ENCODE data around the gene PTPRT. TPM values are rescaled to one million over a fixed set of nuclear protein-coding genes. Genes with fewer than 3 reads are reported as not detected.

Gene PTPRT
- total RNA-seq, 1 experiment from 2014 or later, result 44.5 TPM

DNA sequence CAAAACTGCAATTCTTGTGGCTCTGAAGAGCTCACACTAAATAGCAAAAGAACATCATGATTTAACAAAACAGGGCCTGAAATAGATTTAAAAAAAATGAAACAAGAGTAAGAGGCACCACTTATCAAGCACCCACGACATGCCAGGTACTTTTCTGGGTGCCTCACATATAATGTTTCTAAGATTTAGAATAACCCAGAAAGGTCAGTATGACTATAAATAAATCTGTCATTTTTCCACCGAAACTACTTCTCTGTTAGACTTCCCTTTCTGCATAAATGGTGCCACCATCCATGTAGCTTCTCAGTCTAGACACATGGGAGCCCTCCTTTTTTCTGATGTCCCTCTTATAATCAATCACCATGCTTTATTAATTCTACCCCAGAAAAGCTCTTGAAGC, 919.2 kb downstream of the PTPRT start:
- no peaks in the 10 kb centered on the region for H3K9me3 ChIP-seq (ENCODE audit: low read length)
- H3K79me2 ChIP-seq (ENCODE audit: low read length), result no peaks in the 10 kb centered on the region
- H3K9me2 ChIP-seq (replicated peaks; ENCODE audit: insufficient read depth, low read length), result no peaks in the 10 kb centered on the region
- no peaks in the 10 kb centered on the region for H3K36me3 ChIP-seq (ENCODE audit: insufficient read depth, low read length)
- no peak overlapping the region for H3K4me2 ChIP-seq (ENCODE audit: low read depth, low read length, poor library complexity, severe bottlenecking)
- no peaks in the 10 kb centered on the region; the same call in none of the 2 replicates for H3K4me1 ChIP-seq (ENCODE audit: low read length)
- H4K20me1 ChIP-seq (ENCODE audit: insufficient read depth, low read depth, low read length), result no peaks in the 10 kb centered on the region
- peak; percentile 46 for DNase-seq
- H2AFZ ChIP-seq (ENCODE audit: low read length), result no peak overlapping the region
- H3K4me3 ChIP-seq (ENCODE audit: low read length), result no peak overlapping the region
- no peak overlapping the region for H3K9ac ChIP-seq (ENCODE audit: low read length)
- H3K27me3 ChIP-seq (ENCODE audit: low read length), result no peaks in the 10 kb centered on the region
- no peak overlapping the region for H3K27ac ChIP-seq (ENCODE audit: low read length)

DNA sequence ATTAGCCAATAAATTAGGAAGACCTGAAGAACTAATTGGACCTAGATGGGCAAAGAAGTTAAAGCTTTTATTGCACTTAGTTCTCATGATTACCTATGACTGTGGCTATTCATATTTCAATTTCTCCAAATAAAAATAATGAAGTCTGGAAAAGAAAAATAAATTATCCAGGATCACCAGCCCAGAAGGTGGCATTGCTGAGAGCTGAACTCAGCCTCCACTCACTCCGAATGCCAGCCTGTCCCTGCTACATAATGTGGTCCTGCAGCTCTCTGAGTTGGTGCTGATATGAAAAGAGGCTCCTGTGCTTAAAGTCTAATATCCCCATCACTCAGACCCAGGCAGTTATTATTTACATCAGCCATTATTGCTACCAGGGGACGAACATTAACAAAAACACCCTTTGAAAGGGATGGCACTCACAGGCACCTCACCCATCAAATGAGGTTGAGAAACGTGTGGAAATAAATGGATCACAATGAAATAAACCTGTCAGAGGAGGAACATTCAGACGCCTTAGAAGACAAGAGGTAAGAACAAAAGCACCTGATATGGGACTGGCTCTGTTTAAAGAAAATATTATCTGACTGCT, 921.8 kb downstream of the PTPRT start:
- no peaks in the 10 kb centered on the region for H3K79me2 ChIP-seq (ENCODE audit: low read length)
- no peaks in the 10 kb centered on the region for H3K9me2 ChIP-seq (replicated peaks; ENCODE audit: insufficient read depth, low read length)
- no peaks in the 10 kb centered on the region for H4K20me1 ChIP-seq (ENCODE audit: insufficient read depth, low read depth, low read length)
- H3K36me3 ChIP-seq (ENCODE audit: insufficient read depth, low read length), result no peaks in the 10 kb centered on the region
- no peaks in the 10 kb centered on the region for H3K9me3 ChIP-seq (ENCODE audit: low read length)
- H3K4me3 ChIP-seq (ENCODE audit: low read length), result no peak overlapping the region
- DNase-seq, result no peak
- H3K4me1 ChIP-seq (ENCODE audit: low read length), result no peaks in the 10 kb centered on the region; the same call in none of the 2 replicates
- no peak overlapping the region for H3K27ac ChIP-seq (ENCODE audit: low read length)
- no peaks in the 10 kb centered on the region for H3K27me3 ChIP-seq (ENCODE audit: low read length)
- no peak overlapping the region for H3K4me2 ChIP-seq (ENCODE audit: low read depth, low read length, poor library complexity, severe bottlenecking)
- no peak overlapping the region for H3K9ac ChIP-seq (ENCODE audit: low read length)
- H2AFZ ChIP-seq (ENCODE audit: low read length), result no peak overlapping the region

DNA sequence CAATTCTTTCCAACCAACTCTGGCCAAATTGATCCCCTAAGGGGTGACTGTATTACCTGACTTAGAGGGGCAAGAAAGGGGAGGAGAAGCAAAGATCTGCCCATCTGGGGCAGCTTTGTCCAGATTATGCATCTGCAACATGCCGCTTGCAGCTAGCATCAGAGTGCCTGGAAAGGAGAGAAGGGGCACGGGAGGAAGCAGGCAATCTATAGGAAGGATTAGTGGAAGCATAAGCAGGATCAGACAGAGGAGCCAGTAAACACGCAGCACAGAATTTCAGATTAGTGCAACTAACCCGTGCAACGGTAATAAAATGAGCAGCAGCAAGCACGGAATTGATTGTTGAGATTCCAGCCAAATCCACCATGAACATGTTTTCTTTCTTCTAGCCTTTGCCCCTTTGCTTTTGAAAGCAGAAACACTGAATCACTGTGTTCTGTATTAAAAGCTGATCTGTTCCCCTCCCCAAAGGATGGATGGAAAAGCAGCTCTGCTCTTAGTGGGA, 927.9 kb downstream of the PTPRT start:
- H3K9me2 ChIP-seq (replicated peaks; ENCODE audit: insufficient read depth, low read length), result no peaks in the 10 kb centered on the region
- H3K4me1 ChIP-seq (ENCODE audit: low read length), result no peaks in the 10 kb centered on the region
- no peaks in the 10 kb centered on the region for H3K36me3 ChIP-seq (ENCODE audit: insufficient read depth, low read length)
- DNase-seq, result no peak
- H2AFZ ChIP-seq (ENCODE audit: low read length), result no peak overlapping the region
- H4K20me1 ChIP-seq (ENCODE audit: insufficient read depth, low read depth, low read length), result no peaks in the 10 kb centered on the region
- no peak overlapping the region for H3K9ac ChIP-seq (ENCODE audit: low read length)
- H3K27ac ChIP-seq (ENCODE audit: low read length), result no peak overlapping the region
- no peaks in the 10 kb centered on the region for H3K9me3 ChIP-seq (ENCODE audit: low read length)
- H3K27me3 ChIP-seq (ENCODE audit: low read length), result no peaks in the 10 kb centered on the region
- no peak overlapping the region for H3K4me3 ChIP-seq (ENCODE audit: low read length)
- no peak overlapping the region for H3K4me2 ChIP-seq (ENCODE audit: low read depth, low read length, poor library complexity, severe bottlenecking)
- H3K79me2 ChIP-seq (ENCODE audit: low read length), result no peaks in the 10 kb centered on the region

DNA sequence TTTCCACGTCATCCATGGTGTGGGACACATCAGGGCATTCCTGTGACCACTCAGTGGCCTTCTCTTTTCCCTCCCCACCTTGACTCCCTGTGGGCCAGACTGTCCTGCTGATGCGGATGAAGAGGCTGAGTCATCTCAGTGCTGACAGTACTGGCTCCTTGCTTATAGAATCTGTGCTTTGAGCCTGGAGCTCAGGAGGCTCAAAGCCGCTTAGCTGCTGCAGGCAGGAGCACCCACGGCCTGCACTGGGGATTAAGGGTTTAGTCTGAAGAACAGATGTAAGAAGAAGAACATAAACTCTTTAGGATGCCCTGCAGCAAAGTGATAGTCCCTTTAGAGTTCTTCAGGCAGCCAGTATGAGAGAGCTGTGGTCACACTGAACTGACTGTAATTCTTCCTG, 929.5 kb downstream of the PTPRT start:
- H4K20me1 ChIP-seq (ENCODE audit: insufficient read depth, low read depth, low read length), result no peaks in the 10 kb centered on the region
- H3K4me3 ChIP-seq (ENCODE audit: low read length), result no peak overlapping the region
- H3K9me2 ChIP-seq (replicated peaks; ENCODE audit: insufficient read depth, low read length), result no peaks in the 10 kb centered on the region
- H3K4me2 ChIP-seq (ENCODE audit: low read depth, low read length, poor library complexity, severe bottlenecking), result no peak overlapping the region
- H3K27me3 ChIP-seq (ENCODE audit: low read length), result no peaks in the 10 kb centered on the region
- H3K9me3 ChIP-seq (ENCODE audit: low read length), result no peaks in the 10 kb centered on the region
- H3K36me3 ChIP-seq (ENCODE audit: insufficient read depth, low read length), result no peaks in the 10 kb centered on the region
- H3K9ac ChIP-seq (ENCODE audit: low read length), result no peak overlapping the region
- H3K4me1 ChIP-seq (ENCODE audit: low read length), result no peaks in the 10 kb centered on the region
- H3K27ac ChIP-seq (ENCODE audit: low read length), result no peak overlapping the region
- H2AFZ ChIP-seq (ENCODE audit: low read length), result no peak overlapping the region
- H3K79me2 ChIP-seq (ENCODE audit: low read length), result no peaks in the 10 kb centered on the region
- no peak for DNase-seq

DNA sequence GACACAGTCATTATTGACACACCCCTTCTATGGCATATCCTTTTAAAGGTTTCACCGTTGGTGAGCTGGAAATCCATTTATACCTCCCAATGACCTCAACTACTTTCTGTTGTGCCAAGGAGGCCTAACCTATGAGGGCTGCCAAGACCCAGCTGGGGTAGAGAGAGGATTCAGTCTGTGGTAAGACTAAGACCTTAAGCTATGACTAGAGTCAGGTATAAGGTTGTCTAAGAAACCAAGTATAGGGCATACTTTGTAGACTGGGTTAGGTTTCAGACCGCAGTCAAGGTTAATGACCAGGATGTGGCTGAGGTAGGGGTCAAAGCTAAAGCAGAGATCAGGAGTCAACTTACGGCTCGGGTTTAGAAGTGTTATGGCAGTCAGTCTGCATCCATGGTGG, 930.3 kb downstream of the PTPRT start:
- no peaks in the 10 kb centered on the region for H3K9me2 ChIP-seq (replicated peaks; ENCODE audit: insufficient read depth, low read length)
- no peak overlapping the region for H3K4me3 ChIP-seq (ENCODE audit: low read length)
- H3K27ac ChIP-seq (ENCODE audit: low read length), result no peak overlapping the region
- DNase-seq, result no peak
- no peaks in the 10 kb centered on the region for H3K4me1 ChIP-seq (ENCODE audit: low read length)
- no peaks in the 10 kb centered on the region for H3K27me3 ChIP-seq (ENCODE audit: low read length)
- no peak overlapping the region for H3K4me2 ChIP-seq (ENCODE audit: low read depth, low read length, poor library complexity, severe bottlenecking)
- no peak overlapping the region for H3K9ac ChIP-seq (ENCODE audit: low read length)
- H3K36me3 ChIP-seq (ENCODE audit: insufficient read depth, low read length), result no peaks in the 10 kb centered on the region
- no peak overlapping the region for H2AFZ ChIP-seq (ENCODE audit: low read length)
- H3K79me2 ChIP-seq (ENCODE audit: low read length), result no peaks in the 10 kb centered on the region
- H4K20me1 ChIP-seq (ENCODE audit: insufficient read depth, low read depth, low read length), result no peaks in the 10 kb centered on the region
- no peaks in the 10 kb centered on the region for H3K9me3 ChIP-seq (ENCODE audit: low read length)

DNA sequence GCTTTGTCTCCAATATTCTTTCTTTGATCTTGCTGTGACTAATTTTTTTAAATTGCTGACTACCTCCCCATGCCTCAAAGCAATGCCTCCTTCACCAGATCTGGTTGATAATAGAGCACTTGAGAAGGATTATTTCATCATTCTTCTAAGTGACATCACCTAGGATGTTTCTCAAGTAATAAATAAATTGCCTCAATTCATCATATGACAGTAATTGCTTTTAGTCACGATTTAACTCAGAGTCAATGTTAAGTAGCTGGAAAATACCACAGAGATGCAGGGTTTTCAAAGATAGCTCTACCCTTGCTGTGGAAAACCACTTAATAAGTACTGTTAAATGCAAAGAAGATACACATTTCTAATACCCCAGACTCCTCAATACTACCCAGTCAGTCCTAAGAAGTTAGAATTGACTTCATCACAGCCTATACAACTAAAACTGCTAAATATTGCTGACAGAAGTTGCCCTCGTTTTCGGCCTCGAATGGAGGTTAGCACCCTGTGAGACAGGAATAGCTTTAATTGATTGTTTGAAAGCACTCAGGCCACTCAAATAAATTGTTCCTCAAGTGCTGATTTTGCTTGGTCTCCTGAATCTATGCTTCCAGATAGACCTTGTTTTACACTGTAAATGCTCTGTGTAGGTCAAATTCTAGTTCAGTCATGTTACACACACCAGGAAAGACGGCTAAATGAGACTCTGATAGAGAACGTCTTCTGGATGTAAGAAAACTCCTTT, 931.0 kb downstream of the PTPRT start:
- no peaks in the 10 kb centered on the region for H3K79me2 ChIP-seq (ENCODE audit: low read length)
- no peaks in the 10 kb centered on the region for H3K36me3 ChIP-seq (ENCODE audit: insufficient read depth, low read length)
- no peak overlapping the region for H3K27ac ChIP-seq (ENCODE audit: low read length)
- no peak for DNase-seq
- H3K4me3 ChIP-seq (ENCODE audit: low read length), result no peak overlapping the region
- no peaks in the 10 kb centered on the region for H4K20me1 ChIP-seq (ENCODE audit: insufficient read depth, low read depth, low read length)
- no peak overlapping the region for H3K4me2 ChIP-seq (ENCODE audit: low read depth, low read length, poor library complexity, severe bottlenecking)
- no peaks in the 10 kb centered on the region for H3K27me3 ChIP-seq (ENCODE audit: low read length)
- no peaks in the 10 kb centered on the region for H3K4me1 ChIP-seq (ENCODE audit: low read length)
- no peaks in the 10 kb centered on the region for H3K9me3 ChIP-seq (ENCODE audit: low read length)
- no peak overlapping the region for H3K9ac ChIP-seq (ENCODE audit: low read length)
- no peak overlapping the region for H2AFZ ChIP-seq (ENCODE audit: low read length)
- no peaks in the 10 kb centered on the region for H3K9me2 ChIP-seq (replicated peaks; ENCODE audit: insufficient read depth, low read length)

DNA sequence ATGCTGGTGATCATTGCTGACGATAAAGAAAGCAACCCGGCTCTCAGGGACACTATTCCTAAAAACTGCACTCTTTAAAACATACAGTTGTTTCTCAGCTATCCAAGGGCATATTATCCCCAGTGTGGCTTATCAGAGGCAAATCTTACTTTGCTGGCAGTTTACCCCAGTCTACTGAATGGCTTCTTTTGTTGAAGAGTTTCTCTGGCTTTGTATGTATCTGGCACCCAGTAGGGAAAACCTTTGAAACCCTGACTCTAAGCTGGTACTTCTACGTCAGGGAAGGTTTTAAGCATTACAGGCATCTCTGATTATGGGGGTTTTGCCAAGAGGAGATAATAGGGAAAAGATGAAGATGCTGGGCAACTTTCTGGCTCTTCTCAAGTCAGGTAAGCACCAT, 933.9 kb downstream of the PTPRT start:
- no peak for DNase-seq
- no peaks in the 10 kb centered on the region for H3K27me3 ChIP-seq (ENCODE audit: low read length)
- no peaks in the 10 kb centered on the region for H3K9me2 ChIP-seq (replicated peaks; ENCODE audit: insufficient read depth, low read length)
- no peaks in the 10 kb centered on the region for H3K36me3 ChIP-seq (ENCODE audit: insufficient read depth, low read length)
- no peaks in the 10 kb centered on the region for H4K20me1 ChIP-seq (ENCODE audit: insufficient read depth, low read depth, low read length)
- no peak overlapping the region for H3K9ac ChIP-seq (ENCODE audit: low read length)
- no peak overlapping the region for H3K27ac ChIP-seq (ENCODE audit: low read length)
- no peaks in the 10 kb centered on the region for H3K4me1 ChIP-seq (ENCODE audit: low read length)
- no peaks in the 10 kb centered on the region for H3K9me3 ChIP-seq (ENCODE audit: low read length)
- H2AFZ ChIP-seq (ENCODE audit: low read length), result no peak overlapping the region
- no peaks in the 10 kb centered on the region for H3K79me2 ChIP-seq (ENCODE audit: low read length)
- H3K4me3 ChIP-seq (ENCODE audit: low read length), result no peak overlapping the region
- H3K4me2 ChIP-seq (ENCODE audit: low read depth, low read length, poor library complexity, severe bottlenecking), result no peak overlapping the region

DNA sequence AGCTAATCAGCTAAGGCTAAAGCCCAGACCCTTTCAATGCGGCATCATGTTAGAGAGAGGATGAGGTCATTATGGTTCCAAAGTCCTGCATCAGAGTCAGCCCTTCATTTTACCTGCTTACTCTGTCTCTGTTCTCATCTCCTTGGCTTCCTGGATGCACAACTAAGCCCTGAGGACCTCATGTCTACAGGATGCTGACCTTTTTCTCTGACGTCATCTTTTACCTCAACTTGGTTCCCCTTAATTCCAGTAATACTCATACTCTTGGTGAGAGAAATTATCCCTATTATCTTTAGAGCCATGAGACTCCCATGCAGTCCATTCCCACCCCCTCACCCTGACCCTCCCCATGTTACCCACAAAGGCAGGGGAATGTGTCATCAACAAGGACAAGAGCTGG, 935.0 kb downstream of the PTPRT start:
- no peak for DNase-seq
- Histone ChIP-seq H3K4me1 (ENCODE audit: low read length) (no peaks in the 10 kb centered on the region), H3K9ac (ENCODE audit: low read length) (no peak overlapping the region), H3K27ac (ENCODE audit: low read length) (no peak overlapping the region), H3K79me2 (ENCODE audit: low read length) (no peaks in the 10 kb centered on the region), H2AFZ (ENCODE audit: low read length) (no peak overlapping the region), H3K9me2 (replicated peaks; ENCODE audit: insufficient read depth, low read length) (no peaks in the 10 kb centered on the region), H3K36me3 (ENCODE audit: insufficient read depth, low read length) (no peaks in the 10 kb centered on the region), H3K4me3 (ENCODE audit: low read length) (no peak overlapping the region), H3K9me3 (ENCODE audit: low read length) (no peaks in the 10 kb centered on the region), H3K27me3 (ENCODE audit: low read length) (no peaks in the 10 kb centered on the region), H3K4me2 (ENCODE audit: low read depth, low read length, poor library complexity, severe bottlenecking) (no peak overlapping the region), H4K20me1 (ENCODE audit: insufficient read depth, low read depth, low read length) (no peaks in the 10 kb centered on the region)
